Panc1 (cell line): ENCODE data around the gene EFCAB8. TPM values are rescaled to one million over a fixed set of nuclear protein-coding genes. Genes with fewer than 3 reads are reported as not detected.

Experiments used
- ATAC-seq: fragments of 200-7000 bp; cut with Tn5 transposase; 2 replicates; pipeline ENCODE4 v1.9.1; 2020; ENCODE audit warnings: mild to moderate bottlenecking, moderate library complexity
- BruUV-seq: library from RNA; stranded (reverse); fragments of 400-500 nt; replicated peaks from 2 replicates; lab custom pipeline; 2021; lab: Mats Ljungman, UMichigan
- CTCF ChIA-PET: fragments of 300-600 bp; sonication (Branson Sonifier 250); formaldehyde crosslinking; loops from one replicate; lab custom pipeline; 2022; ENCODE audit warnings: antibody characterized with exemption; lab: Charles Lee
- POLR2A ChIA-PET: fragments of 300-600 bp; sonication (Branson Sonifier 250); formaldehyde crosslinking; loops from one replicate; lab custom pipeline; 2022; ENCODE audit warnings: antibody characterized with exemption; lab: Charles Lee
- DNase-seq: peaks from one replicate; pipeline ENCODE4 v3.0.0-alpha.2; 2010; ENCODE audit warnings: low read depth, low spot score
- H3K27ac ChIP-seq: 2 replicates; pipeline ENCODE4 v1.5.1; 2011; ENCODE audit warnings: mild to moderate bottlenecking, low read length, inconsistent platforms
- H3K27me3 ChIP-seq: fragments of 200-500 bp; sonication (Bioruptor generic); 2 replicates; pipeline ENCODE4 v1.6.0; 2014; ENCODE audit warnings: low read length, inconsistent platforms; ENCODE audit not compliant: control insufficient read depth, insufficient read depth
- H3K36me3 ChIP-seq: fragments of 200-500 bp; sonication (Bioruptor generic); 2 replicates; pipeline ENCODE4 v1.5.1; 2014; ENCODE audit warnings: inconsistent platforms, mild to moderate bottlenecking, low read length, moderate library complexity; ENCODE audit not compliant: control insufficient read depth, insufficient read depth
- H3K4me1 ChIP-seq: 2 replicates; pipeline ENCODE4 v1.5.1; 2011; ENCODE audit warnings: inconsistent platforms, mild to moderate bottlenecking, low read length, moderate library complexity; ENCODE audit not compliant: control insufficient read depth, insufficient read depth
- H3K4me3 ChIP-seq, 2 experiments: 2 replicates each; pipeline ENCODE4 v1.5.1; 2011 to 2012; ENCODE audit warnings: low read depth in 2 of 2, low read length in 2 of 2, mild to moderate bottlenecking in 2 of 2, inconsistent platforms in 1 of 2, moderate library complexity in 1 of 2
- H3K9me3 ChIP-seq: fragments of 200-500 bp; sonication (Bioruptor generic); 2 replicates; pipeline ENCODE4 v1.5.1; 2014; ENCODE audit warnings: low read depth, mild to moderate bottlenecking, inconsistent platforms, low read length, moderate library complexity; ENCODE audit not compliant: control insufficient read depth, insufficient read depth
- POLR2AphosphoS5 ChIP-seq: IDR thresholded peaks from 2 replicates; pipeline ENCODE4 v1.6.1; 2012; ENCODE audit warnings: mild to moderate bottlenecking, low read depth, low read length, moderate library complexity
- SIN3A ChIP-seq: IDR thresholded peaks from 2 replicates; pipeline ENCODE4 v1.6.1; 2012; ENCODE audit warnings: low read depth, mild to moderate bottlenecking, low read length, moderate library complexity, borderline replicate concordance; ENCODE audit not compliant: insufficient read depth
- TCF7L2 ChIP-seq: IDR thresholded peaks from 2 replicates; pipeline ENCODE4 v1.6.1; 2011; ENCODE audit warnings: mild to moderate bottlenecking, low read depth, low read length, inconsistent platforms
- in situ Hi-C: cut with HindIII; loops from 2 replicates; pipeline ENCODE4 v1.10.0; 2016; ENCODE audit warnings: low sequenced_read_pairs, low pct_unique_long_range_greater_than_20kb
- intact Hi-C: fragments of 100-400 bp; cut with micrococcal nuclease; formaldehyde crosslinking; loops from one replicate; pipeline ENCODE4 v1.10.0; 2022; ENCODE audit not compliant: unreplicated experiment
- total RNA-seq: library from RNA; stranded (reverse); gene quantifications from one replicate; pipeline ENCODE4 v1.2.1, GENCODE V29; 2021; ENCODE audit not compliant: unreplicated experiment
- TF ChIP-seq, protein P1 (sequence below), 2 experiments: IDR thresholded peaks; 2 replicates each; pipeline ENCODE4 v1.6.1; 2011 to 2012; ENCODE audit warnings: low read depth in 2 of 2, control low read depth in 1 of 2, low read length in 1 of 2, mild to moderate bottlenecking in 1 of 2, moderate library complexity in 1 of 2; ENCODE audit not compliant: insufficient read depth in 1 of 2
- TF ChIP-seq, protein P2 (sequence below): fragments of 450-650 bp; IDR thresholded peaks from 2 replicates; pipeline ENCODE4 v1.5.1; 2017; ENCODE audit warnings: mild to moderate bottlenecking

The EFCAB8 gene
- total RNA-seq, 1 experiment from 2014 or later = 1.1 TPM

DNA sequence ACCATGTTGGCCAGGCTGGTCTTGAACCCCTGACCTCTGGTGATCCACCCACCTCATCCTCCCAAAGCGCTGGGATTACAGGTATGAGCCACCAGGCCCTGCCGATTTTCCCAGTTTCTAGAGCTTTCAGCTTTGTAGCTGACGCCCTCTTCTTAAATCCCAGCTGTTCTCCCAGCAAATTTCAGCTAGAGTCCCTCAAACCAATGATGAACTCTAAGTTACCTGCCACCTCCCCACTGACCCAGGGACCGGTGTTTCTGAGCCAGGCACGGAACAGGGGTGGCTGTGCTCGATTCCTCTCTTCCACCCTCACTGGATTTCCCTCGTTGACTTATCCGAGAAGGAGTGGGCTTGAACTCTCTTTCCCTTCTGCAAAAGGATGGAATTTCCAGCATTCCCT is 106.4 kb downstream of the EFCAB8 start:
- CTCF ChIA-PET = no interaction called here

DNA sequence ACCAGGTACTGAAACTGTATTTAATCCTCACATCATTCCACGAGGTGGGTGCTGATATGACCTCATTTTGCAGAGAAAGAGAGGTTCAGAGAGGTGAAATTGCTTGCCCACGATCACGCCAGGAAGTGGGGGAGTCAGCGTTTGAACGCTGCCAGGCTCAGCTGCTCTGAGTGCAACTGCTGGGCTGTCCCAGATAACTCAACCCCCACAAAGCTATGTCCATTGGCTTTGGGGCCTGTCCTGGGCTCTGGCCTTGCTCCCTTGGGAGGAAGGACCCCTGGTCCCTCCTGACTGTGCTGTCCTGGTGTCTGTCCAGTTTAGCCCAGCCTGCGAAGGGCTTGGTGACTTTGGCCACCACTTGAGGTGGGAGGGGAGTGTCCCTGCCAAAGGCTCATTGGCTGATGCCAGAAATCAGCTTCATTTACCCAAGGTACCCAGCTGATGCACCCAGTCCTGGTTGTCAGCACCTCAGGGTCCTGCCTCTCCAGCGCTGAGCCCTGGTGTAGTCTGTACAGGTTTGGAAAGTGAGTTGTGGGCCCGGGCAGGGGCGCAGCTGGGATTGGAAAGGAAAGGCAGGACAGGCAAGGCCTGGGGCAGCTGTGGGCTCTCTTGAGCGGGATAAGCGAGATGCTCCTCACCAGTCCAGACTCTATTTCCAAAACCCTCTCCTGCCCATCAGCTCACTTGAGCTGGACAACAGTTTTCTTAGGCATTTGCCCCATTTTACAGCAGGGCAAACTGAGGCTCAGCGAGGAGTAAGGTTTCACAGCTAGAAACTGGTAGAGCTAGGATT is 107.1 kb downstream of the EFCAB8 start:
- no peaks in the 10 kb centered on the region for H3K36me3 ChIP-seq
- TF ChIP-seq, protein P1, sequence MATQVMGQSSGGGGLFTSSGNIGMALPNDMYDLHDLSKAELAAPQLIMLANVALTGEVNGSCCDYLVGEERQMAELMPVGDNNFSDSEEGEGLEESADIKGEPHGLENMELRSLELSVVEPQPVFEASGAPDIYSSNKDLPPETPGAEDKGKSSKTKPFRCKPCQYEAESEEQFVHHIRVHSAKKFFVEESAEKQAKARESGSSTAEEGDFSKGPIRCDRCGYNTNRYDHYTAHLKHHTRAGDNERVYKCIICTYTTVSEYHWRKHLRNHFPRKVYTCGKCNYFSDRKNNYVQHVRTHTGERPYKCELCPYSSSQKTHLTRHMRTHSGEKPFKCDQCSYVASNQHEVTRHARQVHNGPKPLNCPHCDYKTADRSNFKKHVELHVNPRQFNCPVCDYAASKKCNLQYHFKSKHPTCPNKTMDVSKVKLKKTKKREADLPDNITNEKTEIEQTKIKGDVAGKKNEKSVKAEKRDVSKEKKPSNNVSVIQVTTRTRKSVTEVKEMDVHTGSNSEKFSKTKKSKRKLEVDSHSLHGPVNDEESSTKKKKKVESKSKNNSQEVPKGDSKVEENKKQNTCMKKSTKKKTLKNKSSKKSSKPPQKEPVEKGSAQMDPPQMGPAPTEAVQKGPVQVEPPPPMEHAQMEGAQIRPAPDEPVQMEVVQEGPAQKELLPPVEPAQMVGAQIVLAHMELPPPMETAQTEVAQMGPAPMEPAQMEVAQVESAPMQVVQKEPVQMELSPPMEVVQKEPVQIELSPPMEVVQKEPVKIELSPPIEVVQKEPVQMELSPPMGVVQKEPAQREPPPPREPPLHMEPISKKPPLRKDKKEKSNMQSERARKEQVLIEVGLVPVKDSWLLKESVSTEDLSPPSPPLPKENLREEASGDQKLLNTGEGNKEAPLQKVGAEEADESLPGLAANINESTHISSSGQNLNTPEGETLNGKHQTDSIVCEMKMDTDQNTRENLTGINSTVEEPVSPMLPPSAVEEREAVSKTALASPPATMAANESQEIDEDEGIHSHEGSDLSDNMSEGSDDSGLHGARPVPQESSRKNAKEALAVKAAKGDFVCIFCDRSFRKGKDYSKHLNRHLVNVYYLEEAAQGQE (IDR thresholded peaks at IDR 0.05; ENCODE audit: insufficient read depth in 1 of 2, low read depth in 2 of 2, low read length in 1 of 2) = no peak
- TF ChIP-seq TCF7L2 (no peak), SIN3A (no peak), POLR2AphosphoS5 (no peak)
- TF ChIP-seq, protein P2, sequence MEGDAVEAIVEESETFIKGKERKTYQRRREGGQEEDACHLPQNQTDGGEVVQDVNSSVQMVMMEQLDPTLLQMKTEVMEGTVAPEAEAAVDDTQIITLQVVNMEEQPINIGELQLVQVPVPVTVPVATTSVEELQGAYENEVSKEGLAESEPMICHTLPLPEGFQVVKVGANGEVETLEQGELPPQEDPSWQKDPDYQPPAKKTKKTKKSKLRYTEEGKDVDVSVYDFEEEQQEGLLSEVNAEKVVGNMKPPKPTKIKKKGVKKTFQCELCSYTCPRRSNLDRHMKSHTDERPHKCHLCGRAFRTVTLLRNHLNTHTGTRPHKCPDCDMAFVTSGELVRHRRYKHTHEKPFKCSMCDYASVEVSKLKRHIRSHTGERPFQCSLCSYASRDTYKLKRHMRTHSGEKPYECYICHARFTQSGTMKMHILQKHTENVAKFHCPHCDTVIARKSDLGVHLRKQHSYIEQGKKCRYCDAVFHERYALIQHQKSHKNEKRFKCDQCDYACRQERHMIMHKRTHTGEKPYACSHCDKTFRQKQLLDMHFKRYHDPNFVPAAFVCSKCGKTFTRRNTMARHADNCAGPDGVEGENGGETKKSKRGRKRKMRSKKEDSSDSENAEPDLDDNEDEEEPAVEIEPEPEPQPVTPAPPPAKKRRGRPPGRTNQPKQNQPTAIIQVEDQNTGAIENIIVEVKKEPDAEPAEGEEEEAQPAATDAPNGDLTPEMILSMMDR = no peak
- H3K4me1 ChIP-seq = no peaks in the 10 kb centered on the region
- POLR2A ChIA-PET = no interaction called here
- H3K4me3 ChIP-seq = no peak overlapping the region
- in situ Hi-C loops (no loop called here), intact Hi-C loops (no loop called here)
- no peak for ATAC-seq
- no TSS peak for BruUV-seq
- DNase-seq = no peak
- H3K27ac ChIP-seq = no peak overlapping the region
- CTCF ChIA-PET = no interaction called here
- no peaks in the 10 kb centered on the region; the same call in 1 of the 2 replicates for H3K27me3 ChIP-seq
- H3K9me3 ChIP-seq = no peaks in the 10 kb centered on the region

More for the DNA sequence above, 106.4 kb downstream of the EFCAB8 start:
- TF ChIP-seq TCF7L2 (no peak), POLR2AphosphoS5 (no peak), SIN3A (no peak)
- TF ChIP-seq, protein P1 (IDR thresholded peaks at IDR 0.05; ENCODE audit: insufficient read depth in 1 of 2, low read depth in 2 of 2, low read length in 1 of 2) = no peak
- TF ChIP-seq, protein P2 = no peak
- no peaks in the 10 kb centered on the region for H3K9me3 ChIP-seq
- in situ Hi-C loops = no loop called here
- BruUV-seq = no TSS peak
- DNase-seq = no peak
- H3K4me3 ChIP-seq = no peak overlapping the region
- no peaks in the 10 kb centered on the region for H3K4me1 ChIP-seq
- H3K27me3 ChIP-seq = no peaks in the 10 kb centered on the region; the same call in 1 of the 2 replicates
- H3K27ac ChIP-seq = no peak overlapping the region
- intact Hi-C loops = no loop called here
- no peak for ATAC-seq
- no peaks in the 10 kb centered on the region for H3K36me3 ChIP-seq
- POLR2A ChIA-PET = no interaction called here
